HL-60 (cell line): ENCODE results near the gene CWF19L2.

Experiments used
- POLR2AphosphoS5 ChIP-seq: IDR thresholded peaks from 2 replicates; pipeline ENCODE4 v1.6.1; 2012; ENCODE audit warnings: low read depth
- TF ChIP-seq, protein P1 (sequence below): IDR thresholded peaks from one replicate; pipeline ENCODE4 v1.5.1; 2011; ENCODE audit warnings: low read length, control low read depth, inconsistent platforms; ENCODE audit not compliant: insufficient read depth
- TF ChIP-seq, protein P2 (sequence below): IDR thresholded peaks from 2 replicates; pipeline ENCODE4 v1.6.1; 2012; ENCODE audit warnings: low read depth; ENCODE audit not compliant: insufficient replicate concordance

GRCh38 chr11:107337917-107338316 is 119.7 kb downstream of the CWF19L2 start:
- TF ChIP-seq, protein P1, sequence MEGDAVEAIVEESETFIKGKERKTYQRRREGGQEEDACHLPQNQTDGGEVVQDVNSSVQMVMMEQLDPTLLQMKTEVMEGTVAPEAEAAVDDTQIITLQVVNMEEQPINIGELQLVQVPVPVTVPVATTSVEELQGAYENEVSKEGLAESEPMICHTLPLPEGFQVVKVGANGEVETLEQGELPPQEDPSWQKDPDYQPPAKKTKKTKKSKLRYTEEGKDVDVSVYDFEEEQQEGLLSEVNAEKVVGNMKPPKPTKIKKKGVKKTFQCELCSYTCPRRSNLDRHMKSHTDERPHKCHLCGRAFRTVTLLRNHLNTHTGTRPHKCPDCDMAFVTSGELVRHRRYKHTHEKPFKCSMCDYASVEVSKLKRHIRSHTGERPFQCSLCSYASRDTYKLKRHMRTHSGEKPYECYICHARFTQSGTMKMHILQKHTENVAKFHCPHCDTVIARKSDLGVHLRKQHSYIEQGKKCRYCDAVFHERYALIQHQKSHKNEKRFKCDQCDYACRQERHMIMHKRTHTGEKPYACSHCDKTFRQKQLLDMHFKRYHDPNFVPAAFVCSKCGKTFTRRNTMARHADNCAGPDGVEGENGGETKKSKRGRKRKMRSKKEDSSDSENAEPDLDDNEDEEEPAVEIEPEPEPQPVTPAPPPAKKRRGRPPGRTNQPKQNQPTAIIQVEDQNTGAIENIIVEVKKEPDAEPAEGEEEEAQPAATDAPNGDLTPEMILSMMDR: no peak
- TF ChIP-seq, protein P2, sequence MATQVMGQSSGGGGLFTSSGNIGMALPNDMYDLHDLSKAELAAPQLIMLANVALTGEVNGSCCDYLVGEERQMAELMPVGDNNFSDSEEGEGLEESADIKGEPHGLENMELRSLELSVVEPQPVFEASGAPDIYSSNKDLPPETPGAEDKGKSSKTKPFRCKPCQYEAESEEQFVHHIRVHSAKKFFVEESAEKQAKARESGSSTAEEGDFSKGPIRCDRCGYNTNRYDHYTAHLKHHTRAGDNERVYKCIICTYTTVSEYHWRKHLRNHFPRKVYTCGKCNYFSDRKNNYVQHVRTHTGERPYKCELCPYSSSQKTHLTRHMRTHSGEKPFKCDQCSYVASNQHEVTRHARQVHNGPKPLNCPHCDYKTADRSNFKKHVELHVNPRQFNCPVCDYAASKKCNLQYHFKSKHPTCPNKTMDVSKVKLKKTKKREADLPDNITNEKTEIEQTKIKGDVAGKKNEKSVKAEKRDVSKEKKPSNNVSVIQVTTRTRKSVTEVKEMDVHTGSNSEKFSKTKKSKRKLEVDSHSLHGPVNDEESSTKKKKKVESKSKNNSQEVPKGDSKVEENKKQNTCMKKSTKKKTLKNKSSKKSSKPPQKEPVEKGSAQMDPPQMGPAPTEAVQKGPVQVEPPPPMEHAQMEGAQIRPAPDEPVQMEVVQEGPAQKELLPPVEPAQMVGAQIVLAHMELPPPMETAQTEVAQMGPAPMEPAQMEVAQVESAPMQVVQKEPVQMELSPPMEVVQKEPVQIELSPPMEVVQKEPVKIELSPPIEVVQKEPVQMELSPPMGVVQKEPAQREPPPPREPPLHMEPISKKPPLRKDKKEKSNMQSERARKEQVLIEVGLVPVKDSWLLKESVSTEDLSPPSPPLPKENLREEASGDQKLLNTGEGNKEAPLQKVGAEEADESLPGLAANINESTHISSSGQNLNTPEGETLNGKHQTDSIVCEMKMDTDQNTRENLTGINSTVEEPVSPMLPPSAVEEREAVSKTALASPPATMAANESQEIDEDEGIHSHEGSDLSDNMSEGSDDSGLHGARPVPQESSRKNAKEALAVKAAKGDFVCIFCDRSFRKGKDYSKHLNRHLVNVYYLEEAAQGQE: no peak
- no peak for TF ChIP-seq POLR2AphosphoS5
